HepG2 (cell line): ENCODE results near the gene ASF1B. TPM values are rescaled to one million over a fixed set of nuclear protein-coding genes. Genes with fewer than 3 reads are reported as not detected.

Experiments
- BATF2 ChIP-seq: sonication (generic); formaldehyde crosslinking; IDR thresholded peaks from 2 replicates; pipeline ENCODE4 v1.8.0; 2022; ENCODE audit warnings: mild to moderate bottlenecking, missing genetic modification reagents, moderate library complexity
- E2F1 ChIP-seq: sonication (generic); formaldehyde crosslinking; IDR thresholded peaks from 2 replicates; pipeline ENCODE4 v1.5.0; 2020; ENCODE audit warnings: missing genetic modification reagents
- ELF3 ChIP-seq: IDR thresholded peaks from 2 replicates; pipeline ENCODE4 v1.6.1; 2016; ENCODE audit warnings: missing genetic modification reagents, missing compliant biosample characterization
- HDAC2 ChIP-seq: sonication (generic); formaldehyde crosslinking; IDR thresholded peaks from 2 replicates; pipeline ENCODE4 v1.4.0; 2020; ENCODE audit warnings: missing genetic modification reagents
- KDM2A ChIP-seq: sonication (generic); formaldehyde crosslinking; IDR thresholded peaks from 2 replicates; pipeline ENCODE4 v1.4.0; 2020; ENCODE audit warnings: low read depth, missing genetic modification reagents, borderline replicate concordance
- MAF1 ChIP-seq: sonication (generic); formaldehyde crosslinking; IDR thresholded peaks from 2 replicates; pipeline ENCODE4 v1.5.0; 2020; ENCODE audit warnings: missing genetic modification reagents, borderline replicate concordance
- NFIB ChIP-seq: sonication (generic); formaldehyde crosslinking; IDR thresholded peaks from 2 replicates; pipeline ENCODE4 v1.9.0; 2021; ENCODE audit warnings: missing genetic modification reagents, mild to moderate bottlenecking, borderline replicate concordance
- POLR2A ChIP-seq, 2 experiments: IDR thresholded peaks; 2 replicates each; pipeline ENCODE4 v1.6.1; 2011; ENCODE audit warnings: low read depth in 2 of 2, low read length in 2 of 2, mild to moderate bottlenecking in 1 of 2, moderate library complexity in 1 of 2; ENCODE audit not compliant: insufficient read depth in 1 of 2
- PRDM10 ChIP-seq: sonication (generic); formaldehyde crosslinking; IDR thresholded peaks from 2 replicates; pipeline ENCODE4 v1.4.0; 2020; ENCODE audit warnings: low read depth, missing genetic modification reagents
- RFX5 ChIP-seq: IDR thresholded peaks from 2 replicates; pipeline ENCODE4 v1.6.1; 2011; ENCODE audit warnings: low read depth, low read length, improper control_type of control experiment
- SP1 ChIP-seq, 2 experiments: fragments of 450-650 bp in 1 of 2; sonication (generic) in 1 of 2; formaldehyde crosslinking in 1 of 2; IDR thresholded peaks; 2 replicates each; pipeline versions ENCODE4 v1.4.0 to v1.6.1; 2016 to 2020; ENCODE audit warnings: missing genetic modification reagents in 1 of 2
- THAP7 ChIP-seq: sonication (generic); formaldehyde crosslinking; IDR thresholded peaks from 2 replicates; pipeline ENCODE4 v1.8.1; 2023; ENCODE audit warnings: mild to moderate bottlenecking, missing genetic modification reagents
- ZNF446 ChIP-seq: sonication (generic); formaldehyde crosslinking; IDR thresholded peaks from 2 replicates; pipeline ENCODE4 v1.5.0; 2020; ENCODE audit warnings: mild to moderate bottlenecking, missing genetic modification reagents
- ZNF607 ChIP-seq: sonication (generic); formaldehyde crosslinking; IDR thresholded peaks from 2 replicates; pipeline ENCODE4 v1.5.1; 2020; ENCODE audit warnings: missing genetic modification reagents, mild to moderate bottlenecking, borderline replicate concordance
- ZNF790 ChIP-seq: sonication (generic); formaldehyde crosslinking; IDR thresholded peaks from 2 replicates; pipeline ENCODE4 v1.8.0; 2022; ENCODE audit warnings: missing genetic modification reagents, mild to moderate bottlenecking, borderline replicate concordance
- ZSCAN29 ChIP-seq: sonication (generic); formaldehyde crosslinking; conservative IDR thresholded peaks from 2 replicates; pipeline ENCODE4 v1.4.0; 2020; ENCODE audit warnings: mild to moderate bottlenecking, missing genetic modification reagents
- polyA plus RNA-seq, 8 experiments: library from polyadenylated mRNA; depleted of rRNA in 3 of 8; stranded (reverse) in 7 of 8; unstranded in 1 of 8; fragments of >200 nt; fragmentation: Illumina TruSeq in 4 of 8; extraction: Trizol in 4 of 8; gene quantifications; 2 replicates each; pipeline versions ENCODE4 v1.2.1 to v1.2.3, GENCODE V29; 2011 to 2016; ENCODE audit warnings: low read depth in 4 of 8, missing spikeins in 1 of 8, mixed read lengths in 1 of 8; ENCODE audit not compliant: insufficient read depth in 1 of 8
- total RNA-seq, 5 experiments: library from RNA; depleted of rRNA; stranded (reverse); fragments of >200 nt; fragmentation: Illumina TruSeq; extraction: Trizol; gene quantifications; 2 replicates each; pipeline ENCODE4 v1.2.3, GENCODE V29; 2016; ENCODE audit warnings: low read depth in 1 of 5
- TF ChIP-seq, protein P1 (sequence below): sonication (generic); formaldehyde crosslinking; IDR thresholded peaks from 2 replicates; pipeline ENCODE4 v1.4.0; 2020; ENCODE audit warnings: missing genetic modification reagents
- TF ChIP-seq, protein P2 (sequence below): IDR thresholded peaks from 2 replicates; pipeline ENCODE4 v1.6.1; 2018; ENCODE audit warnings: missing genetic modification reagents, mild to moderate bottlenecking, missing compliant biosample characterization

The ASF1B gene
- total and polyA plus RNA-seq, 2 of the 13 experiments (the other 11 are each of a cell fraction or from before 2014, with no cell fraction given): 18.2 to 24.8 TPM

- TF ChIP-seq, protein P1, sequence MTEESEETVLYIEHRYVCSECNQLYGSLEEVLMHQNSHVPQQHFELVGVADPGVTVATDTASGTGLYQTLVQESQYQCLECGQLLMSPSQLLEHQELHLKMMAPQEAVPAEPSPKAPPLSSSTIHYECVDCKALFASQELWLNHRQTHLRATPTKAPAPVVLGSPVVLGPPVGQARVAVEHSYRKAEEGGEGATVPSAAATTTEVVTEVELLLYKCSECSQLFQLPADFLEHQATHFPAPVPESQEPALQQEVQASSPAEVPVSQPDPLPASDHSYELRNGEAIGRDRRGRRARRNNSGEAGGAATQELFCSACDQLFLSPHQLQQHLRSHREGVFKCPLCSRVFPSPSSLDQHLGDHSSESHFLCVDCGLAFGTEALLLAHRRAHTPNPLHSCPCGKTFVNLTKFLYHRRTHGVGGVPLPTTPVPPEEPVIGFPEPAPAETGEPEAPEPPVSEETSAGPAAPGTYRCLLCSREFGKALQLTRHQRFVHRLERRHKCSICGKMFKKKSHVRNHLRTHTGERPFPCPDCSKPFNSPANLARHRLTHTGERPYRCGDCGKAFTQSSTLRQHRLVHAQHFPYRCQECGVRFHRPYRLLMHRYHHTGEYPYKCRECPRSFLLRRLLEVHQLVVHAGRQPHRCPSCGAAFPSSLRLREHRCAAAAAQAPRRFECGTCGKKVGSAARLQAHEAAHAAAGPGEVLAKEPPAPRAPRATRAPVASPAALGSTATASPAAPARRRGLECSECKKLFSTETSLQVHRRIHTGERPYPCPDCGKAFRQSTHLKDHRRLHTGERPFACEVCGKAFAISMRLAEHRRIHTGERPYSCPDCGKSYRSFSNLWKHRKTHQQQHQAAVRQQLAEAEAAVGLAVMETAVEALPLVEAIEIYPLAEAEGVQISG: 0 out of 2 replicates have a peak, but pooled peaks have one; percentile 5
- TF ChIP-seq, protein P2, sequence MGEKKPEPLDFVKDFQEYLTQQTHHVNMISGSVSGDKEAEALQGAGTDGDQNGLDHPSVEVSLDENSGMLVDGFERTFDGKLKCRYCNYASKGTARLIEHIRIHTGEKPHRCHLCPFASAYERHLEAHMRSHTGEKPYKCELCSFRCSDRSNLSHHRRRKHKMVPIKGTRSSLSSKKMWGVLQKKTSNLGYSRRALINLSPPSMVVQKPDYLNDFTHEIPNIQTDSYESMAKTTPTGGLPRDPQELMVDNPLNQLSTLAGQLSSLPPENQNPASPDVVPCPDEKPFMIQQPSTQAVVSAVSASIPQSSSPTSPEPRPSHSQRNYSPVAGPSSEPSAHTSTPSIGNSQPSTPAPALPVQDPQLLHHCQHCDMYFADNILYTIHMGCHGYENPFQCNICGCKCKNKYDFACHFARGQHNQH (CRISPR knock-in tag): no peak
- TF ChIP-seq POLR2A (IDR thresholded peaks at IDR 0.05; ENCODE audit: insufficient read depth in 1 of 2, low read depth in 2 of 2, low read length in 2 of 2) (peak in 1 of 2 experiments; percentile 62; a peak in 2 of 4 replicates), KDM2A (CRISPR knock-in tag) (no peak), ZNF790 (CRISPR knock-in tag) (0 out of 2 replicates have a peak, but pooled peaks have one; percentile 59), PRDM10 (no peak), MAF1 (CRISPR knock-in tag) (no peak), ZNF607 (CRISPR knock-in tag) (no peak), HDAC2 (CRISPR knock-in tag) (no peak), RFX5 (no peak), E2F1 (CRISPR knock-in tag) (no peak), ELF3 (no peak; the same call in 1 of the 2 replicates), SP1 (IDR thresholded peaks at IDR 0.05) (no peak), SP1 (CRISPR knock-in tag; IDR thresholded peaks at IDR 0.05) (no peak; the same call in 1 of the 2 replicates), ZNF446 (CRISPR knock-in tag) (peak; percentile 82), NFIB (no peak), BATF2 (0 out of 2 replicates have a peak, but pooled peaks have one; percentile 2), ZSCAN29 (CRISPR knock-in tag) (no peak), THAP7 (CRISPR knock-in tag) (no peak)
Measured at GRCh38 chr19:14072535-14073260, 63.7 kb downstream of the ASF1B start, which contains the start of gene MISP3 (continued).
